PC-9 (cell line): ENCODE results near the gene GTF3C6. TPM values are rescaled to one million over a fixed set of nuclear protein-coding genes. Genes with fewer than 3 reads are reported as not detected.

Source experiments
- BruUV-seq: library from RNA; stranded (reverse); fragments of 400-500 nt; replicated peaks from 2 replicates; lab custom pipeline; 2021; lab: Mats Ljungman, UMichigan
- CTCF ChIA-PET: fragments of 300-600 bp; sonication (Branson Sonifier 250); formaldehyde crosslinking; loops from one replicate; lab custom pipeline; 2022; ENCODE audit warnings: antibody characterized with exemption; lab: Charles Lee
- POLR2A ChIA-PET: fragments of 300-600 bp; sonication (Branson Sonifier 250); formaldehyde crosslinking; loops from one replicate; lab custom pipeline; 2022; ENCODE audit warnings: antibody characterized with exemption; ENCODE audit not compliant: unreplicated experiment; lab: Charles Lee
- DNase-seq, 2 experiments: peaks; one replicate each; pipeline versions ENCODE4 v3.0.0 to v3.0.0-alpha.2; 2015 to 2022; ENCODE audit warnings: mixed read lengths in 1 of 2
- H2AFZ ChIP-seq: fragments of 200-600 bp; sonication (generic); 2 replicates; pipeline ENCODE4 v1.8.1; 2017; ENCODE audit warnings: antibody characterized with exemption
- H3F3A ChIP-seq: fragments of 200-600 bp; sonication (generic); 2 replicates; pipeline ENCODE4 v1.8.1; 2017; ENCODE audit warnings: antibody characterized with exemption, mild to moderate bottlenecking, low read depth; ENCODE audit not compliant: insufficient read depth
- H3K27ac ChIP-seq: fragments of 200-600 bp; sonication (generic); 2 replicates; pipeline ENCODE4 v1.6.1; 2016; ENCODE audit warnings: mixed run types
- H3K27me3 ChIP-seq: fragments of 200-600 bp; sonication (generic); 2 replicates; pipeline ENCODE4 v1.6.1; 2016; ENCODE audit warnings: low read depth, mixed run types; ENCODE audit not compliant: insufficient read depth
- H3K36me3 ChIP-seq: fragments of 200-600 bp; sonication (generic); 2 replicates; pipeline ENCODE4 v1.6.1; 2016; ENCODE audit warnings: low read depth, mixed run types
- H3K4me1 ChIP-seq: fragments of 200-600 bp; sonication (generic); replicated peaks from 2 replicates; pipeline ENCODE4 v1.6.1; 2016; ENCODE audit warnings: mixed run types; ENCODE audit not compliant: insufficient read depth
- H3K4me2 ChIP-seq: fragments of 200-600 bp; sonication (generic); 2 replicates; pipeline ENCODE4 v1.6.1; 2017; ENCODE audit warnings: mixed run types
- H3K4me3 ChIP-seq: fragments of 200-600 bp; sonication (generic); 2 replicates; pipeline ENCODE4 v1.6.1; 2016; ENCODE audit warnings: mixed run types
- H3K79me2 ChIP-seq: fragments of 200-600 bp; sonication (generic); 2 replicates; pipeline ENCODE4 v1.6.1; 2017; ENCODE audit warnings: low read depth, mixed run types
- H3K9me2 ChIP-seq: fragments of 200-600 bp; sonication (generic); 2 replicates; pipeline ENCODE4 v1.8.1; 2017; ENCODE audit warnings: mild to moderate bottlenecking; ENCODE audit not compliant: insufficient read depth
- H3K9me3 ChIP-seq: fragments of 200-600 bp; sonication (generic); 2 replicates; pipeline ENCODE4 v1.8.1; 2016; ENCODE audit warnings: low read depth; ENCODE audit not compliant: insufficient read depth
- H4K20me1 ChIP-seq: fragments of 200-600 bp; sonication (generic); 2 replicates; pipeline ENCODE4 v1.8.1; 2017; ENCODE audit not compliant: insufficient read depth
- CTCF ChIP-seq: fragments of 200-600 bp; sonication (generic); conservative IDR thresholded peaks from 2 replicates; pipeline ENCODE4 v1.6.1; 2017; ENCODE audit warnings: mixed run types, antibody characterized with exemption, mild to moderate bottlenecking, moderate library complexity
- EZH2 ChIP-seq: fragments of 200-600 bp; sonication (generic); IDR thresholded peaks from 2 replicates; pipeline ENCODE4 v1.8.0; 2017; ENCODE audit warnings: antibody characterized with exemption, low read depth
- intact Hi-C: fragments of 100-400 bp; cut with micrococcal nuclease; formaldehyde crosslinking; loops from one replicate; pipeline ENCODE4 v1.10.0; 2022; ENCODE audit not compliant: unreplicated experiment
- total RNA-seq: library from RNA; stranded (reverse); gene quantifications from 2 replicates; pipeline ENCODE4 v1.2.3, GENCODE V29; 2021

GTF3C6 gene
- total RNA-seq, 1 experiment from 2014 or later, result 28.5 TPM

GRCh38 chr6:110980648-110981047, 22.1 kb downstream of the GTF3C6 start:
- peaks cover 9% of the 10 kb centered on the region; the same call in 1 of the 2 replicates for H3K4me1 ChIP-seq
- ChIA-PET POLR2A (no interaction called here), CTCF (no interaction called here)
- DNase-seq, result no peak
- no peaks in the 10 kb centered on the region for H3K9me3 ChIP-seq
- peaks cover 6% of the 10 kb centered on the region for H3F3A ChIP-seq
- H3K4me2 ChIP-seq, result peak overlapping the region; percentile 97
- H2AFZ ChIP-seq, result no peak overlapping the region
- no TSS peak for BruUV-seq
- intact Hi-C loops, result loop anchor here (1.0 kb wide), 1 partner anchor 298 kb away; no protein-coding TSS in a partner anchor
- TF ChIP-seq CTCF (no peak), EZH2 (no peak)
- peaks cover 13% of the 10 kb centered on the region; the same call in 1 of the 2 replicates for H4K20me1 ChIP-seq
- H3K79me2 ChIP-seq, result peaks cover 74% of the 10 kb centered on the region
- no peaks in the 10 kb centered on the region for H3K9me2 ChIP-seq
- H3K27ac ChIP-seq, result no peak overlapping the region
- H3K27me3 ChIP-seq, result no peaks in the 10 kb centered on the region
- peaks cover 14% of the 10 kb centered on the region; the same call in 1 of the 2 replicates for H3K36me3 ChIP-seq
- peak overlapping the region; percentile 87 for H3K4me3 ChIP-seq

- Histone ChIP-seq H3F3A (peaks cover 6% of the 10 kb centered on the region), H3K4me1 (peaks cover 9% of the 10 kb centered on the region; the same call in 1 of the 2 replicates), H3K9me2 (no peaks in the 10 kb centered on the region), H3K9me3 (no peaks in the 10 kb centered on the region), H4K20me1 (peaks cover 13% of the 10 kb centered on the region; the same call in 1 of the 2 replicates), H3K79me2 (peaks cover 78% of the 10 kb centered on the region), H3K27ac (peak overlapping the region; percentile 95), H3K4me2 (peak overlapping the region; percentile 97), H3K27me3 (no peaks in the 10 kb centered on the region), H3K36me3 (peaks cover 18% of the 10 kb centered on the region; the same call in 1 of the 2 replicates), H3K4me3 (peak overlapping the region; percentile 87), H2AFZ (peak overlapping the region; percentile 96)
- ChIA-PET POLR2A (interaction anchor here (0.6 kb wide), 2 partner anchors 31 to 433 kb away, joined by 3 read pairs; no protein-coding TSS in a partner anchor), CTCF (no interaction called here)
- no peak for TF ChIP-seq CTCF
- no peak for TF ChIP-seq EZH2
- no peak for DNase-seq
- intact Hi-C loops, result loop anchor here (1.0 kb wide), 1 partner anchor 299 kb away; no protein-coding TSS in a partner anchor
- BruUV-seq, result no TSS peak
Measured at GRCh38 chr6:110981202-110981600, 22.7 kb downstream of the GTF3C6 start.

- TF ChIP-seq CTCF (no peak), EZH2 (no peak)
- Histone ChIP-seq H4K20me1 (peaks cover 14% of the 10 kb centered on the region), H3F3A (peaks cover 8% of the 10 kb centered on the region; the same call in 1 of the 2 replicates), H3K9me2 (no peaks in the 10 kb centered on the region), H3K27ac (no peak overlapping the region), H2AFZ (no peak overlapping the region), H3K36me3 (peaks cover 52% of the 10 kb centered on the region), H3K27me3 (no peaks in the 10 kb centered on the region), H3K4me3 (no peak overlapping the region), H3K79me2 (peaks cover 7% of the 10 kb centered on the region), H3K4me2 (no peak overlapping the region), H3K9me3 (no peaks in the 10 kb centered on the region), H3K4me1 (no peaks in the 10 kb centered on the region)
- CTCF ChIA-PET, result no interaction called here
- no peak for DNase-seq
- intact Hi-C loops, result no loop called here
- no TSS peak for BruUV-seq
- POLR2A ChIA-PET, result no interaction called here
Measured at GRCh38 chr6:110990840-110991576, 32.5 kb downstream of the GTF3C6 start.
